GM21786 (cell line): ENCODE data around the gene SMIM20.
A peak's percentile ranks its signal among the peaks of the same experiment; 100 is the strongest.

Source experiments
- ATAC-seq: cut with Tn5 transposase; IDR thresholded peaks from one replicate; pipeline ENCODE4 v1.9.1; 2021; ENCODE audit not compliant: unreplicated experiment

The SMIM20 gene

DNA sequence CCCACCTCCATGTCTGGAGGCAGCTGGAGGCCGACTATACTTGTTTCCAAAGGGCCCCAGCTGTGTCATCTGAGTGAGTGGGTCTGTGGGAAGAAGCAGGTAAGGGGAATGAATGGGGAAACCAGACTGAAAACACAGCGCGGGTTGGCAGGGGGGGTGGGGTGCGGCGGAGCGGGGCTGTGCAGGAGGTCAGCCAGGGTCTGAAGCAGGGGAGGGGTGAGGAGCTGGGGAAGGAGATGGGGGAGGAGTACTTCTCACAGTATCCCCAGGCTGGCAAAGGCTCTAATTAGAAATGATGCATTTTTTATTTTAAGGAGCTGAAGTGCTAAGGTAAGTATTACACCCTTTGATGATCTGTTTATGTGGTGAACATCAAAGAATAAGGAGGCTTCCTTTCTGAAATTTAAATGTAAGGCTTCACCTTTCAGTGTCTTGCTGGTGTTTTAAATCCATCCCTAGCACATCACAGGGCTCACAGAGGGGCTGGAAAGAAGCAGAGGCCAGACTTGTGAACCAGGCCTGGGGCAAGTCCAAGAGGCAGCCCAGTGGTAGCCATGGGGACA lies 37.5 kb downstream of the SMIM20 start:
- no peak for ATAC-seq

DNA sequence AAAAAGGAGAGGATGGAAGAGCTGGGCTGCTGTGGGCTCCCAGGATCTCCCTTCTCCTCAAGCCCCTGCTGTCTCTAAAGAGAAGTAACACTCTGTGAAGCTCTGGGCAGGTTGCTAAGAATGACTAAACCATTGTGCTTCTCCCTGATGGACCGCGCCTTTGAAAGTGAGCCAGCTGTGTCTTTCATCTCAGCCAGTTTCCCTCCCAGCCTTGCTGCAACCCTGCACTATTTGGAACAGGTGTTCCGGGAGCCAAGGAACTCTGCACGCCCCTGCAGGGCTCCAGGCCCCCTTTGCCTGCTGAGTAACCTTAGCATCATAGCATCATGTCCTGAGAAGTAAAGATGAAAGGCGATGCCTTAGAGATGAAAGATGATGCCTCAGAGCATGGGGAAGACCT lies 39.7 kb downstream of the SMIM20 start:
- no peak for ATAC-seq

DNA sequence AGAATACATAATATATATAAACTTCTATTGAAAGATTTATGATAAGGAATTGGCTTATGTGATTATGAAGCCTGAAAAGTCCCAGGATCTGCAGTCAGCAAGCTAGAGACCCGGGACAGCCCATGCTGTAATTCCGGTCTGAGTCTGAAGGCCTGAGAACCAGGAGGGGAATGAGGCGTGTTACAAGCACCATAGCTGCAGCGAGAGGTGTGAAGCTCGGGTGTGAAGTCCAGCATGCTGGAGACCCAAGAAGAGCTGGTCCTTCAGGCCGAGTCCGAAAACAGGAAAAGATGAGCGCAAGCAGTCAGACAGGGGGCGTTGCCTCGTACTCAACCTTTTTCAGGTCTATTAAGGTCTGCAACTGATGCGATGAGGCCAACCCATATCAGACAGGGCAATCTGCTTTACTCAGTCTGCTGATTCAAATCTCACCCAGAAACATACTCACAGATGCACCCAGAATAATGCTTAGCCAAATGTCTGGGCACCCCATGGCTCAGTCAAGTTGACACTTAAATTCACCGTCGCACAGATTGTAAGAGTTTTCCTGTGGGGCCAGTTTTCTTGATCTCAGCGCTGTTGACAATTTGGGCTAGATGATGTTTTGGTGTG lies 40.4 kb downstream of the SMIM20 start:
- ATAC-seq = no peak

DNA sequence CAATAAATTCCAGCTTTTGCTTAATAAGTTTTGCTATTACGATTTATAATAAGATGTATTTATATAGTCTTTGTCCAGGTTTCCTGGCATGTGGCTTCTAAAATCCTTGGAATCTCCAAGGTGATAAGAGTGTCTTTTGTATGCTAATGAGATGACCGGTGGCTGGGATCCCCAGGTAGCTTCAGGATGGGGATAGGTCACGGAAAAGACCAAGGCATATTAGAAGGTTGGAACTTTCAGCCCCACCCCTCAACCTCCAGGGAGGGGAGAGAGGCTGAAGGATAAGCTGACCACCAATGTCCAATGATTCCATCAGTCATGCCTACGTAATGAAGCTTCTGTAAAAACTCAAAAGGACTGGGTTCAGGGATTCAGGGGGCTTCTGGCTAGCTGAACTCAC lies 41.7 kb downstream of the SMIM20 start:
- no peak for ATAC-seq

DNA sequence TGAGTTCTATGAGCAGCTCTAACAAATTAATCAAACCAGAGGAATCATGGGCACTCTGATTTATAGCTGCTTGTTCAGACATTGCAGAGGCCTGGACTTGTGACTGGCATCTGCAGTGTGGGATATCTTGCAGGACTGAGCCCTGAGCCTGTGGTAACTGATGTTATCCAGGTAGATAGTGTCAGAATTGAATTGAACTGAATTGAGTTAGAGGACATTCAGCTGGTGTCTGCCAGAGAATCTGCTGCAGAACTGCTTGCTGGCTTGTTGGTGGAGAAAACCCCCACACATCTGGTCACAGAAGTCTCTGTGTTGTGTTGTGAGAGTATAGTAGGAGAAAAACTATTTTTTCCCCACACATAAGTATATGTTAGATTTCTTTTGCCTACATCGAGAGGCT lies 42.2 kb downstream of the SMIM20 start:
- ATAC-seq = no peak

DNA sequence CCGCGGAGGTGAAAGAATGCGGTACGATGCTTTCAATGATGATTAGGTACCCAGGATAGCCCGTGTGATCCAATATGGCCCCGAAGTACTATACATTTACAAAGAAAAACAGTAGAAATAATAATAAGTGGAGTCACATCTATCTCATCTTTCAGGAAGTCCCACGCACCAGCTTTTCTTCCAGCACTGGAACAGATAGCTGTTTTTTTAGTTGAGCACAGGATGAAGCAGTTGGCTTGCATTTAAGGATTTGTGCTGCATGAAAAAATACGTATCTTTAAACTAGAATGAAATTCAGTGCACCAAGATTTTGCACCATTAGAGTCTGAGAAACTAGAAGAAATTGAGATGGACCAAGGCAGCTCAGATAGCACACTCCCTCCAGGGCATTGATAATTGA lies 44.1 kb downstream of the SMIM20 start:
- ATAC-seq = no peak

DNA sequence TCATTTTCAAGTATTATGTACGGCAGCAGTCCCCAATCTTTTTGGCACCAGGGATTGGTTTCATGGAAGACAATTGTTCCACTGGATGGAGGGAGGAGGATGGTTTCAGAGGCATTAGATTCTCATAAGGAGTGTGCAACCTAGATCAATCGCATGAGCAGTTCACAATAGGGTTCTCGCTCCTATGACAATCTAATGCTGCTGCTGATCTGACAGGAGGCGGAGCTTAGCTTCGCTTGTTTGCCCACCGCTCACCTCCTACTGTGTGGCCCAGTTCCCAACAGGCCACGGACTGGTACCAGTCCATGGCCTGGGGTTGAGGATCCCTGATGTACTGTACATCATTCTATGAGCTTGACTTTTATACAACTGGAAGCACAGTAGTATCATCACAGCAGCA lies 48.4 kb downstream of the SMIM20 start:
- no peak for ATAC-seq

DNA sequence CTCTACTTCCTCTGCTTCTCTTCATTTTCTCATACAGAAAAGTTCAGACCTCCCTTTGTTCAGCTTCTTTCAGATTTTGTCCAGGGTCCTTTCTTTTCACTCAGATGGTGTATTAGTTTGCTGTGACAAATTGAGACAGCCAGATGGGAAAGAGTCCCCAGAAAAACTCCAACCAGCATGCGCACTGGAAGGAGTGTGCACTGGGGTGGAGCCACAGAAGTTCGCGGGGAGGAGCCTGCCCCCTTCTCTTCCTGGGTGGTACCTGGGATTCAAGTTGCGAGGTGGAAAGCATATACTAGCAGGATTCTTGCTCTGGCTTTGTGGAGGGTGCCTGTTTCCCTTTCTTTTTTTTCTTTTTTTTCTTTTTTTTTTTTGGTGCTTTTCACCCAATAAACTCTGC lies 51.6 kb downstream of the SMIM20 start:
- ATAC-seq = no peak

DNA sequence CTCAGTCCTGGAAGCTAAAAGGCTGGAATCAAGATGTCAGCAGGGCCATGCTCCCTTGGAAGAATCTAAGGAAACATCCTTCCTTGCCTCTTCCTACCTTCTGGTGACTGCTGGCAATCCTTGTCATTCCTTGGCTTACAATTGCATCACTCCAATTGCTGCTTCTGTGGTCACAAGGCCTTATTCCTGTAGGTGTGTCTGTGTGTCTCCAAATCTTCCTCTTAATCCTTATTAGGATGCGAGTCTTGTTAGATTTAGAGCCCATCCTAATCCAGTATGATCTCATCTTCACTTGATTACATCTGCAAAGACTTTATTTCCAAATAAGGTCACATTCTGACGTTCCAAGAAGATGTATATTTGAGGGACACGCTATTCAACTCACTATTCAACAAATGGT lies 52.2 kb downstream of the SMIM20 start:
- ATAC-seq = no peak

DNA sequence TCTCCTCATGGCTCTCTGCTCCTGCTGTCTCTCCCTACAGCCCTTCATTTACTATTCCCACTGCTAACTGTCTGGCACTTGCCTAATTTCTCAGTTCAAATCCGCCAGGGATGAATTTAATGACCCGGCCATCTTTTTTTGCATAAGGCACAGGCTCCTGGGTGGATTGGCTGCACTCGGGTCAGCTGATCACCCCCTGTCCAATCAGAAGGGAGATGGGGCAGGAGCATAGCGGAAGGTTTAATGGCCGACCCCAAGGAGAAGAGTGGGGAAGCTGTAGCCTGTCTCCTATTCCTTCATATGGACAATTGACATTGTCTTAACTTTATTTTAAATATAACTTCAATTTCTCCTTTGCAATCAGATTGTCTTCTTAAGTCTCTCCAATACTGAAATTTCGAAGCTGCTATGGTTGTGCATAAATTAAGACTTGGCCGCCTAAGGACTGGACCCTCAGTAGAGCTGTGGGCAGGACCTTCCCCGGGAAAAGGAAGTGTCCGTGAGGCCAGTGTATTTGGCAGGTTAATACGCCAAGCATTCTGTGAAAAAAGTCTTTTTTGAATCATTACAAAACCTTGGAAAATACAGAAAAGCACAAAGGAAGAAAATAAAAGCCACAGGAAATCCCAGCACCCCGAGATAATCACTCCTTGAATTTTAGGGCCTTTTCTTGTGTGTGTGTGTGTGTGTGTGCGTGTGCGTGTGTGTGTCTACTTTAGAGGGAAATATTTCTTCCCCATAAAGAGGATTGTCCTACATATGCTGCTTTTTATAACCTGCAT lies 55.5 kb downstream of the SMIM20 start:
- no peak for ATAC-seq

DNA sequence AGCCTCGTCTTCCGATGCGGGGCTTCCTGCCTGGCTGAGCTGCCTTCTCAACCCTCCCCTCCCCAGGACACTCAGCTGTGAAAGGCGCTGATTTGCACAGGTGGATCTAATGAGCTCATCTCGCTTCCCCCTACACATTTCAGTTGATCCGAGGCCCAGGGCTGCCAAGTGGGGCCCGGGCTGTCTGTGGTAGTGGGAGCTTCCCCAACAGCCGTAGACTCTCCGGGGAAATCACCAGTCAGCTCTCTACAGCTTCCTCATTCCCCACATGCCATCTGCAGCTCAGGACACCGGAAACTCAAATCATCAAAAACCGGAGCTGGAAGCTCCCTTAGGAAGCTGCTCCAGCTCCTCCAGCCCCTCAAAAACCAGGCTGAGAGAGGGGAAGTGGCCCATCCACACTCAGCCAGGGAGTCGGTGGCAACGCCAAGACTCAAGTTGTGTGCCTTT lies 56.2 kb downstream of the SMIM20 start:
- ATAC-seq = peak; percentile 82

DNA sequence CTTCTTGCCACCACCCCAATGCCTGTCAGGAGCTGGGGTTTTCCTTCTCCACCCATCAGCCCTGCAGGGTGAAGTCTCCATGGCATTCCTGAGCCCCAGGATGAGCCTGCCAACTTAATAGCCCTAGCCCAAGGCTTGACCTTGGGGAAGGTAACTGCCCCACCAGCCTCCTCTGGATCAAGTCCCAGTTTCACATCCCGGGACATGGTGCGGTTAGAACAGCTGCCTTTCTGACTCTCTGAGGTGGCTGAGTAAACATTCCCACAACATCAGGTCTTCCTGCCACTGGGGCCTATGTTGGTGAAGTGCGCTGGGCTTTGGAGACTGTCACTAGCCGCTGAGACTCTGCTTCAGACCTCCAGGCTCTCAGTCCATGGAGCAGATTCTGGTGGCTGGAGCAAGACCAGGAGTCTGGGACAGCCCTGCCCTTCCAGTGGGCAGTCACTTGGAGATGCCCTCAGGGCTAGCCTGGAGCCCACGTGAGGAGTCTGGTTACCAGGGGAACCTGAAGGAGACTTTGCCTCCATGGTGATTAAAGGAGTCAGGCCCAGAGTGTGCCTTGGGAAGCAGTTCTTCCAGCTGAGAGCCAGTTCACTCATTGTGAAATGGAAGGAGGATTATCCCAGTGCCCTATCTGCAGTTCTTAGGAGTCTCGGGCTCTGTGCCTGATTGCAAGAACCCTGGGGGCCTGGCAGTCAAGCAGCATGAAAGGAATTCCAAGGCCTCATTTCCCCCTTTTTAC lies 56.8 kb downstream of the SMIM20 start:
- no peak for ATAC-seq

DNA sequence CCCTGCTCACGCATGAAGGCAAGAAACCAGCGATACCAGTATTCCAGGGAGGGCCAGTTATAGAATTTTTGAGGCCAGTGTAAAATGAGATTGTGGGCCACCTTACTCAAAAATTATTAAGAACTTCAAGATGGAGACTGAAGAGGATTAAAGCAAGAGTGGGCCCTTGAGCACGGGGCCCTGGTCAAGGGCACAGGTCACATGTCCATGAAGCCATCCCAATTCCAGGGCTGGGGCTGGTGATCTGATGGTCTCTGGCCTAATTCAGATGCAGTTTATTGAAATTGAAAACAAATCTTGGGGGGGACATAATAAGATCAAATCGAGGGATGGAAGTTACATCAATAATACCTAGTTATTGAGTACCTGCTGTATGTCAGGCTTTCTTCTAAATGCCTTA lies 58.3 kb downstream of the SMIM20 start:
- ATAC-seq = no peak

DNA sequence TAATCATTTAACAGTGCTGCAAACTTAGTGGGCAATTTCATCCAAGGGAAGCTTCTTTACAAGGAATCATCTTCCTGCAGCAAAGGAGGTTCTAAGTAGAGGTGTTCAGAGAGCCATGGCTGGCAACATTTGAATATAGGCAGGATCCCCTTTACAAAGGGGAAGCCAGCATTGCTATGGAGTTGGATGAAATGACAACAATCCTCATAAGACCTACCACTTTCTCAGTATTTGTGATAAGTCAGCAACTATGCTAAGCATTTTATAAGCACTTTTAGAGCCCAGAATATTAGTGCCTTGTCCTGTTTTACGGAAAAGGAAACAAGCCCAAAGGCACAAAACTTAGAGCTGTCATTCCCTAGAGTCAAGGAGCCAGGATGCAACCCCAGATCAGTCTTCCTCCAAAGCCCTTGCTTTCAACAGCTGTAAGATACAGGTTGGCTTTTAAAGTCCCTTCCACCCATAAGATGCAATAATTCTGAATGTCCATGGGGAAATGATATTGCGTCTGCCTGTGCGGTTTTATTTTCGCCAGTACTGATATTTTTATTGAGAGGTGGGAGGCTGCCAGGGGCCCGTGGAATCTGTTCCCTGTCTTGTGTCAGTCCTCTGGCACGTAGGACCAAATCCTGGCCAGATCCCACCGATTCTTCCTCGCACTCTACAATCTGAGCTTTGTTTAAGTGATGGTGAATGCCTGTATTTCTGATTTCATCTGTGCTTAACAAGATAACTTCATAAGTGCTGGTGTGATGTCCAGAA lies 59.1 kb downstream of the SMIM20 start:
- no peak for ATAC-seq

DNA sequence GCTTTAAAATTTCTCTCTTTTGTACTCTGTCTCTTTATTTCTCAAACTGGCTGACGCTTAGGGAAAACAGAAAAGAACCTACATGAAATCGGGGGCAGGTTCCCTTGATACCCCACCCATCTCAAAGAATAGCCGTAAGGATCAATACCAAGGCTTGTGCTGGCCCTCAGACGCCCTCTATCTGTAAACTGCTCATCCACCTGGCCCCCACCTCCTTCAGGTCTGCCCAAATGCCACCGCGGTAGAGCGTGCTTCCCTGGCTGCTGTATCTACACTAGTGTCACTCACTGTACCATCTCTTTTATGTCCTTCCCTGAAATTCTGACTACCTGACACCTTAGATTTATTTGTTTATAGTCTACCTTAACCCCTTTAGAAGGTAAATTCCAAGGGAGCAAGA lies 62.8 kb downstream of the SMIM20 start:
- no peak for ATAC-seq

DNA sequence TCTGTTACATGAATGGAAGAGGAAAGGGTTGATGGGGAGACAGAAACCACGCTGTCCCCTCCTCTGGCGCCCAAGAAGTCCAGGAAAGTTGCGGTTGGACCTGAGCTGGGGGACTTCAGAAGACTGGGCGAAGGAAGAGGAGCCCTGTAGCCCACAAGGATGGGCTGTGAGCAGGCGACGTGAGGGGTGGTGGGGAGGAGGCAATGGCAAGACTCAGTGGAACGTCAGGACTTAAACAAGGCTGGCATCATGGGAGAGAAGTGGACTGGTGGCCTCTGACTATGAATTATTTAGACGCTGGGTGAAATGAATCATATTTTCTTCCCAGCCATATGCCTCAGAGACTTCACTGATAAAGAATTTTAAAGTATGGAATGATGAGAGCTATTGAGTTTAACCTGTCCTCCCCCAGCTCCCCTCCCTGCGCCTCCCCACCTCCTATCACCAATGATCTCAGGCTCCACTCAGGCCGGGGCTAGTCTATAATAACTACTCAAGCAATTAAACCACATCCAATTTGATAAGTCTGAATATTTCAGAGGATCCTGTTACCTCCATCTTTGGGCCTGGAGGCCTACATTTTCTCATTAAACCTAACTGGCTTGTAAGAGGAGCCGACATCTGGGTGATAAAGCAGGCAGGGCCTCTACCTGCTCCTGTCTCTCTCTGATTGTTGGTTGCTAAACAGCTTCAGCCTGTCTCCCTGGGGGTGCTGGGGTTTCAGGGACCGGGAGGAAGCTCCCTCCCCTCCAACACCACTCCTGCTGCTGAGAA lies 63.6 kb downstream of the SMIM20 start:
- ATAC-seq = no peak

DNA sequence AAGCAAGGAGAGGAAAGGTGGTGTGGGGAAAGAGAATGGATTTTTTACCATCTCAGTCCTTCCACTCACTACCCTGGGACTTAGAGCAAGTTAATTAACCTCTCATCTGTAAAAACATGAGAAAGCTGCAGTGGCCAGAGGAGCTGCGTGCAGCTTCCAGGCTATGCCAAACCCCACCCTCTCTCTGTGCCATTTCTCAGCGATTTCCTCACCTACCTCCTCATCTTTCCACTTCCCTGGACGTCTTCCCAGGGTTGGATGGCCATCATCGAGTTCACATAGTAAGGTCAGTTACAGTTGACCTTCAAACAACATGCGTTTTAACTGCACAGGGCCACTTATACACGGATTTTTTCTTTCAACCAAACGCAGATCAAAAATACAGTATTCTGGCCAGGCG lies 64.3 kb downstream of the SMIM20 start:
- ATAC-seq = no peak
